Gastrocnemius medialis (tissue), 4 donors: ENCODE results near the gene MRC2. TPM values are rescaled to one million over a fixed set of nuclear protein-coding genes. Genes with fewer than 3 reads are reported as not detected.
A peak's percentile ranks its signal among the peaks of the same experiment; 100 is the strongest.

Experiments
- ATAC-seq, 2 donors: fragments of 150-250 bp; one replicate each; pipeline ENCODE4 v1.9.1; 2016
- DNase-seq, 2 donors: peaks; one replicate each; pipeline ENCODE4 v3.0.0-alpha.2; 2019
- H3K27ac ChIP-seq, 4 donors: fragments of 200-600 bp; sonication (generic); 1 replicate in 1 of 4; 2 replicates in 3 of 4; pipeline ENCODE4 v1.5.1; 2016 to 2018; ENCODE audit warnings: mild to moderate bottlenecking in 2 of 4, moderate library complexity in 1 of 4
- H3K27me3 ChIP-seq, 3 donors: fragments of 200-600 bp; sonication (generic) in 2 of 3; 1 replicate in 1 of 3; 2 replicates in 2 of 3; pipeline versions ENCODE4 v1.5.1 to v1.6.0; 2016 to 2019; ENCODE audit warnings: mild to moderate bottlenecking in 1 of 3, moderate library complexity in 1 of 3
- H3K36me3 ChIP-seq, 2 donors: fragments of 200-600 bp; sonication (generic) in 1 of 2; one replicate each; pipeline ENCODE4 v1.5.1; 2017 to 2018
- H3K4me1 ChIP-seq, 2 donors: fragments of 200-600 bp; sonication (generic) in 1 of 2; one replicate each; pipeline ENCODE4 v1.5.1; 2016 to 2017; ENCODE audit warnings: mild to moderate bottlenecking in 2 of 2
- H3K4me3 ChIP-seq, 4 donors: fragments of 200-600 bp; sonication (generic) in 3 of 4; 1 replicate in 1 of 4; 2 replicates in 3 of 4; pipeline ENCODE4 v1.5.1; 2016 to 2019; ENCODE audit warnings: mild to moderate bottlenecking in 2 of 4
- H3K9me3 ChIP-seq, 3 donors: fragments of 200-600 bp; sonication (generic) in 2 of 3; 1 replicate in 1 of 3; 2 replicates in 2 of 3; pipeline ENCODE4 v1.5.1; 2016 to 2019
- POLR2A ChIP-seq, 2 donors: fragments of 450-650 bp; IDR thresholded peaks; one replicate each; pipeline ENCODE4 v1.6.1; 2017; ENCODE audit warnings: antibody characterized with exemption in 2 of 2, mild to moderate bottlenecking in 2 of 2, moderate library complexity in 2 of 2
- in situ Hi-C, 4 donors: fragments of 200-750 bp; cut with MboI; loops; one replicate each; pipeline versions ENCODE4 v1.15.0 to v1.8.0; 2017; ENCODE audit warnings: low sequenced_read_pairs in 4 of 4
- intact Hi-C: fragments of 100-400 bp; cut with DNase I; formaldehyde crosslinking; loops from one replicate; pipeline ENCODE4 v1.15.1; 2023; ENCODE audit warnings: low total_unique reads
- total RNA-seq, 4 donors: library from RNA; depleted of rRNA; stranded (reverse); fragments of >200 nt; gene quantifications; one replicate each; pipeline versions ENCODE4 v1.1.0 to v1.2.3, GENCODE V29; 2016
- TF ChIP-seq, protein P1 (sequence below), 5 experiments: fragments of 450-650 bp in 3 of 5; fragments of 200-600 bp in 2 of 5; sonication (generic) in 2 of 5; IDR thresholded peaks in 4 of 5; conservative IDR thresholded peaks in 1 of 5; 1 replicate in 4 of 5; 2 replicates in 1 of 5; pipeline ENCODE4 v1.5.1; 2016 to 2019; ENCODE audit warnings: antibody characterized with exemption in 5 of 5, mild to moderate bottlenecking in 3 of 5, moderate library complexity in 3 of 5

The MRC2 gene
- total RNA-seq, 4 donors from 2014 or later: 4.8 to 15.0 (median 5.5) TPM

GRCh38 chr17:62627904-62628633, 599 bp downstream of the MRC2 start:
- DNase-seq: no peak
- H3K27ac ChIP-seq: peak overlapping the region; percentile 45 to 67 (median 61)
- no peak for ATAC-seq
- no peaks in the 10 kb centered on the region for H3K36me3 ChIP-seq
- intact Hi-C loops (no loop called here), in situ Hi-C loops (no loop called here)
- peaks cover 0 to 14% of the 10 kb centered on the region in 2 donors for H3K4me1 ChIP-seq
- peaks cover 13 to 16% (median 15%) of the 10 kb centered on the region in 3 donors for H3K27me3 ChIP-seq
- peak overlapping the region; percentile 52 to 59 (median 53) for H3K4me3 ChIP-seq
- TF ChIP-seq, protein P1, sequence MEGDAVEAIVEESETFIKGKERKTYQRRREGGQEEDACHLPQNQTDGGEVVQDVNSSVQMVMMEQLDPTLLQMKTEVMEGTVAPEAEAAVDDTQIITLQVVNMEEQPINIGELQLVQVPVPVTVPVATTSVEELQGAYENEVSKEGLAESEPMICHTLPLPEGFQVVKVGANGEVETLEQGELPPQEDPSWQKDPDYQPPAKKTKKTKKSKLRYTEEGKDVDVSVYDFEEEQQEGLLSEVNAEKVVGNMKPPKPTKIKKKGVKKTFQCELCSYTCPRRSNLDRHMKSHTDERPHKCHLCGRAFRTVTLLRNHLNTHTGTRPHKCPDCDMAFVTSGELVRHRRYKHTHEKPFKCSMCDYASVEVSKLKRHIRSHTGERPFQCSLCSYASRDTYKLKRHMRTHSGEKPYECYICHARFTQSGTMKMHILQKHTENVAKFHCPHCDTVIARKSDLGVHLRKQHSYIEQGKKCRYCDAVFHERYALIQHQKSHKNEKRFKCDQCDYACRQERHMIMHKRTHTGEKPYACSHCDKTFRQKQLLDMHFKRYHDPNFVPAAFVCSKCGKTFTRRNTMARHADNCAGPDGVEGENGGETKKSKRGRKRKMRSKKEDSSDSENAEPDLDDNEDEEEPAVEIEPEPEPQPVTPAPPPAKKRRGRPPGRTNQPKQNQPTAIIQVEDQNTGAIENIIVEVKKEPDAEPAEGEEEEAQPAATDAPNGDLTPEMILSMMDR (IDR thresholded peaks at IDR 0.05 in 4 of 5, conservative IDR thresholded peaks at IDR 0.05 in 1 of 5): no peak
- TF ChIP-seq POLR2A (IDR thresholded peaks at IDR 0.05): no peak
- no peaks in the 10 kb centered on the region for H3K9me3 ChIP-seq

DNA sequence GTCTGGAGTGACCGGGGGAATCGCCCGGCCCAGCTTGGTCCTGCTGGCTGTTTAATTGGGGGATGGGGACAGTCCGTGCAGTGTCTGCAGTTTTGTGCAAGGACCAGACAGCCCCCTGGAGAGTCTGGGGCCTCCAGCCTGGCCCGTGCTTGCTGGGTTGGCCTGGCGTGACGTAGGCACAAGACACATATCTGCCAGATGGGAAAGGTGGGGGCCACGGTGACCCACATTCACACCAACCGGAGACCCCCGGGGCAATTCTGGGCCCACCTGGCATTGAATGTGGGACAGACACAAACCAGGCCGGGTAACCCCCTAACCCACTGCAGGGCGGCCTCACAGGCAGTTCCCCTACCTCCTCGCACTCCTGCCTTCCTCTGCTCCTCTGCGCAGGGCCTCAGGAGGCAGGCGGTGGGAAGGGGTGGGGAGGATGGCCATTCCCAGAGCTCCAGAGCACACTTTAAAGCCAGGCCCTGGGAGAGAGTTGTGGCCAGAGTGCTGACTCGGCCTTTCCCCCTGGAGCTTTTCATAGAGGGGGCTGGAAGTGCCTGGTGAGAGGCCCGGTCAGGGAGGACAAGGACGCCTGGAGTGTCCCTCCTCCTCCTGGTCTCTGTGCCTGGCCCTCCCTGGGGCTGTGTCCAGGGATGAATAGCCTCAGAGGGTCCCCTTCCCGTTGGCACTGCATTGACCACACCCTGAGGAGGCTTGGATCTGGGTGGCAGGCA, 1.5 kb downstream of the MRC2 start:
- ATAC-seq (no peak), DNase-seq (no peak)
- no peaks in the 10 kb centered on the region for H3K9me3 ChIP-seq
- in situ Hi-C loops (no loop called here), intact Hi-C loops (no loop called here)
- H3K27ac ChIP-seq: peak overlapping the region; percentile 26 to 67 (median 61)
- peaks cover 13 to 16% (median 15%) of the 10 kb centered on the region in 3 donors for H3K27me3 ChIP-seq
- H3K36me3 ChIP-seq: no peaks in the 10 kb centered on the region
- TF ChIP-seq, protein P1 (IDR thresholded peaks at IDR 0.05 in 4 of 5, conservative IDR thresholded peaks at IDR 0.05 in 1 of 5): no peak
- TF ChIP-seq POLR2A (IDR thresholded peaks at IDR 0.05): no peak
- peaks cover 0 to 14% of the 10 kb centered on the region in 2 donors for H3K4me1 ChIP-seq
- H3K4me3 ChIP-seq: peak overlapping the region in 3 of 4 donors; percentile 52 to 53 (median 53)

GRCh38 chr17:62629556-62630364, 2.3 kb downstream of the MRC2 start:
- no peak for ATAC-seq
- Histone ChIP-seq H3K27me3 (peaks cover 13 to 16% (median 15%) of the 10 kb centered on the region in 3 donors), H3K4me1 (peaks cover 0 to 14% of the 10 kb centered on the region in 2 donors), H3K4me3 (peak overlapping the region in 1 of 4 donors; percentile 52), H3K9me3 (no peaks in the 10 kb centered on the region), H3K27ac (no peak overlapping the region), H3K36me3 (no peaks in the 10 kb centered on the region)
- no peak for TF ChIP-seq POLR2A (IDR thresholded peaks at IDR 0.05)
- TF ChIP-seq, protein P1 (IDR thresholded peaks at IDR 0.05 in 4 of 5, conservative IDR thresholded peaks at IDR 0.05 in 1 of 5): no peak
- intact Hi-C loops (no loop called here), in situ Hi-C loops (no loop called here)
- DNase-seq: no peak

- peaks cover 0 to 14% of the 10 kb centered on the region in 2 donors for H3K4me1 ChIP-seq
- H3K27ac ChIP-seq: no peak overlapping the region
- intact Hi-C loops: no loop called here
- in situ Hi-C loops: no loop called here
- no peak for DNase-seq
- no peak overlapping the region for H3K4me3 ChIP-seq
- no peaks in the 10 kb centered on the region for H3K36me3 ChIP-seq
- ATAC-seq: no peak
- H3K27me3 ChIP-seq: peaks cover 13 to 16% (median 15%) of the 10 kb centered on the region in 3 donors
- H3K9me3 ChIP-seq: no peaks in the 10 kb centered on the region
- TF ChIP-seq, protein P1 (IDR thresholded peaks at IDR 0.05 in 4 of 5, conservative IDR thresholded peaks at IDR 0.05 in 1 of 5): no peak
- TF ChIP-seq POLR2A (IDR thresholded peaks at IDR 0.05): no peak
Observed at GRCh38 chr17:62630365-62631085, 3.1 kb downstream of the MRC2 start.
